ENCODE measurements around the gene ZNF566.

The ZNF566 gene

GRCh38 chr19:36482876-36483275 is 6.5 kb downstream of the ZNF566 start:
- TF ChIP-seq EGR1 (IDR thresholded peaks at IDR 0.05) (no peak), TAF1 (IDR thresholded peaks at IDR 0.05; ENCODE audit: low read depth) (no peak), REST (IDR thresholded peaks at IDR 0.05; ENCODE audit: low read depth) (no peak), ZBTB7A (IDR thresholded peaks at IDR 0.05; ENCODE audit: low read depth) (no peak), CREB1 (IDR thresholded peaks at IDR 0.05; ENCODE audit: low read depth) (no peak), TEAD4 (IDR thresholded peaks at IDR 0.05) (no peak)
- TF ChIP-seq, protein P1, sequence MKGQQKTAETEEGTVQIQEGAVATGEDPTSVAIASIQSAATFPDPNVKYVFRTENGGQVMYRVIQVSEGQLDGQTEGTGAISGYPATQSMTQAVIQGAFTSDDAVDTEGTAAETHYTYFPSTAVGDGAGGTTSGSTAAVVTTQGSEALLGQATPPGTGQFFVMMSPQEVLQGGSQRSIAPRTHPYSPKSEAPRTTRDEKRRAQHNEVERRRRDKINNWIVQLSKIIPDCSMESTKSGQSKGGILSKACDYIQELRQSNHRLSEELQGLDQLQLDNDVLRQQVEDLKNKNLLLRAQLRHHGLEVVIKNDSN (IDR thresholded peaks at IDR 0.05), result no peak
- TF ChIP-seq, protein P2, sequence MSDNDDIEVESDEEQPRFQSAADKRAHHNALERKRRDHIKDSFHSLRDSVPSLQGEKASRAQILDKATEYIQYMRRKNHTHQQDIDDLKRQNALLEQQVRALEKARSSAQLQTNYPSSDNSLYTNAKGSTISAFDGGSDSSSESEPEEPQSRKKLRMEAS (IDR thresholded peaks at IDR 0.05), result no peak

- TF ChIP-seq TAF1 (IDR thresholded peaks at IDR 0.05; ENCODE audit: low read depth) (no peak), ZBTB7A (IDR thresholded peaks at IDR 0.05; ENCODE audit: low read depth) (no peak), EGR1 (IDR thresholded peaks at IDR 0.05) (no peak), YY1 (IDR thresholded peaks at IDR 0.05; ENCODE audit: low read depth) (no peak), NFIC (IDR thresholded peaks at IDR 0.05) (no peak), EP300 (IDR thresholded peaks at IDR 0.05; ENCODE audit: borderline replicate concordance) (no peak)
- TF ChIP-seq, protein P2 (IDR thresholded peaks at IDR 0.05), result no peak
Observed at GRCh38 chr19:36460046-36460445, 29.3 kb downstream of the ZNF566 start.

DNA sequence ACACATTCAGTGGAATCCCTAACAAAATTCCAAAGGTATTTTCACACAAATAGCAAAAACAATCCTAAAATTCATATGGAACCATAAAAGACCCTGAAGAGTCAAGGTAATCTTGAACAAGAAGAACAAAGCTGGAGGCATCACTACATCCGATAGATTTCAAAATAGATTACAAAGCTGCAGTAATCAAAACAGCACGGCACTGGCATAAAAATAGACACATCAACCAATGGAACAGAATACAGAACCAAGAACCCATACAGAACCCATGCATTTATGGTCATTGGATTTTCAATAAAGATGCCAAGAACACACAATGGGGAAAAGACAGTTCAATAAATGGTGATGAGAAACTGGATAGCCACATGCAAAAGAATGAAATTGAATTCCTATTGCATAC is 32.5 kb downstream of the ZNF566 start:
- TF ChIP-seq NFIC (IDR thresholded peaks at IDR 0.05) (no peak), CEBPB (IDR thresholded peaks at IDR 0.05) (no peak), TAF1 (IDR thresholded peaks at IDR 0.05; ENCODE audit: low read depth) (no peak), CREB1 (IDR thresholded peaks at IDR 0.05; ENCODE audit: low read depth) (no peak), ZBTB7A (IDR thresholded peaks at IDR 0.05; ENCODE audit: low read depth) (no peak), RAD21 (IDR thresholded peaks at IDR 0.05; ENCODE audit: low read depth) (no peak), YY1 (IDR thresholded peaks at IDR 0.05; ENCODE audit: low read depth) (no peak), REST (IDR thresholded peaks at IDR 0.05; ENCODE audit: low read depth) (no peak), EGR1 (IDR thresholded peaks at IDR 0.05) (no peak), TCF12 (IDR thresholded peaks at IDR 0.05; ENCODE audit: low read depth) (no peak), TEAD4 (IDR thresholded peaks at IDR 0.05) (no peak), FOXM1 (IDR thresholded peaks at IDR 0.05; ENCODE audit: borderline replicate concordance, low read depth) (no peak), EP300 (IDR thresholded peaks at IDR 0.05; ENCODE audit: borderline replicate concordance) (no peak)
- TF ChIP-seq, protein P2 (IDR thresholded peaks at IDR 0.05), result no peak
- TF ChIP-seq, protein P1 (IDR thresholded peaks at IDR 0.05), result no peak

DNA sequence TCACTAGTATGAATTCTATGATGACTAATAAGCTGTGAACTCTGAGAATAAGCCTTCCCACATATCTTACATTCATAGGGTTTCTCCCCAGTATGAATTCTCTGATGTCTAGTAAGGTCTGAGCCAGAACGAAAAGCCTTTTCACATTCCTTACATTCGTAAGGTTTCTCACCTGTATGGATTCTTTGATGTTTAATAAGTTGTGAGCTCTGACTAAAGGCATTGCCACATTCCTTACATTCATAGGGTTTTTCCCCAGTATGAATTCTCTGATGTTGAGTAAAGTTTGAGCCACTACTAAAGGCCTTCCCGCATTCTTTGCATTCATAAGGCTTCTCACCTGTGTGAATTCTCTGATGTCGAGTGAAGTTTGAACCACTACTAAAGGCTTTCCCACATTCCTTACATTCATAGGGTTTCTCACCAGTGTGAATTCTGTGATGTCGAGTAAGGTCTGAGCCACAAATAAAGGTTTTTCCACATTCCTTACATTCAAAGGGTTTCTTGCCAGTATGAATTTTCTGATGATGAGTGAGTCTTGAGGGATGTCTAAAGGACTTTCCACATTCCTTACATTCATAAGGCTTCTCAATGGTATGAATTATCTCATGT is 40.2 kb downstream of the ZNF566 start:
- no peak for TF ChIP-seq EP300 (IDR thresholded peaks at IDR 0.05; ENCODE audit: borderline replicate concordance)
- TF ChIP-seq, protein P2 (IDR thresholded peaks at IDR 0.05), result no peak
- TF ChIP-seq, protein P1 (IDR thresholded peaks at IDR 0.05), result no peak
- TF ChIP-seq REST (IDR thresholded peaks at IDR 0.05; ENCODE audit: low read depth), result no peak
- TF ChIP-seq EGR1 (IDR thresholded peaks at IDR 0.05), result no peak
- TF ChIP-seq CREB1 (IDR thresholded peaks at IDR 0.05; ENCODE audit: low read depth), result no peak
- no peak for TF ChIP-seq FOXM1 (IDR thresholded peaks at IDR 0.05; ENCODE audit: borderline replicate concordance, low read depth)
- TF ChIP-seq TEAD4 (IDR thresholded peaks at IDR 0.05), result no peak
- no peak for TF ChIP-seq YY1 (IDR thresholded peaks at IDR 0.05; ENCODE audit: low read depth)
- no peak for TF ChIP-seq TCF12 (IDR thresholded peaks at IDR 0.05; ENCODE audit: low read depth)
- no peak for TF ChIP-seq RAD21 (IDR thresholded peaks at IDR 0.05; ENCODE audit: low read depth)
- no peak for TF ChIP-seq TAF1 (IDR thresholded peaks at IDR 0.05; ENCODE audit: low read depth)
- TF ChIP-seq NFIC (IDR thresholded peaks at IDR 0.05), result no peak
- no peak for TF ChIP-seq ZBTB7A (IDR thresholded peaks at IDR 0.05; ENCODE audit: low read depth)
- no peak for TF ChIP-seq CEBPB (IDR thresholded peaks at IDR 0.05)
